Progenitor cell of endocrine pancreas (in vitro differentiated cells): ENCODE measurements around the gene FAM83D. TPM values are rescaled to one million over a fixed set of nuclear protein-coding genes. Genes with fewer than 3 reads are reported as not detected.

Experiments
- DNase-seq: peaks from one replicate; pipeline ENCODE4 v3.0.0; 2021; ENCODE audit warnings: low spot score; ENCODE audit not compliant: unreplicated experiment
- H3K27ac Mint-ChIP-seq: 2 replicates; pipeline ENCODE4 v1.8.0; 2021; ENCODE audit warnings: mild to moderate bottlenecking, moderate library complexity, mixed read lengths
- H3K27me3 Mint-ChIP-seq: 2 replicates; pipeline ENCODE4 v1.8.0; 2021; ENCODE audit warnings: mixed read lengths
- H3K36me3 Mint-ChIP-seq: 2 replicates; pipeline ENCODE4 v1.8.0; 2022; ENCODE audit warnings: mixed read lengths; ENCODE audit not compliant: insufficient read depth
- H3K4me1 Mint-ChIP-seq: 2 replicates; pipeline ENCODE4 v1.8.0; 2021; ENCODE audit warnings: low read depth, mixed read lengths
- H3K4me3 Mint-ChIP-seq: 2 replicates; pipeline ENCODE4 v1.8.0; 2021; ENCODE audit warnings: low read depth, mild to moderate bottlenecking, moderate library complexity, mixed read lengths
- H3K9me3 Mint-ChIP-seq: 2 replicates; pipeline ENCODE4 v1.8.0; 2021; ENCODE audit warnings: low read depth, mixed read lengths
- total RNA-seq: library from RNA; stranded (reverse); gene quantifications from 2 replicates; pipeline ENCODE4 v1.2.1, GENCODE V29; 2021
- TF ChIP-seq, protein P1 (sequence below): fragments of 200-600 bp; sonication (generic); IDR thresholded peaks from one replicate; pipeline ENCODE4 v1.5.0; 2021; ENCODE audit warnings: antibody characterized with exemption, mild to moderate bottlenecking; ENCODE audit not compliant: unreplicated experiment

Gene FAM83D
- total RNA-seq, 1 donor from 2014 or later: 12.6 TPM

DNA sequence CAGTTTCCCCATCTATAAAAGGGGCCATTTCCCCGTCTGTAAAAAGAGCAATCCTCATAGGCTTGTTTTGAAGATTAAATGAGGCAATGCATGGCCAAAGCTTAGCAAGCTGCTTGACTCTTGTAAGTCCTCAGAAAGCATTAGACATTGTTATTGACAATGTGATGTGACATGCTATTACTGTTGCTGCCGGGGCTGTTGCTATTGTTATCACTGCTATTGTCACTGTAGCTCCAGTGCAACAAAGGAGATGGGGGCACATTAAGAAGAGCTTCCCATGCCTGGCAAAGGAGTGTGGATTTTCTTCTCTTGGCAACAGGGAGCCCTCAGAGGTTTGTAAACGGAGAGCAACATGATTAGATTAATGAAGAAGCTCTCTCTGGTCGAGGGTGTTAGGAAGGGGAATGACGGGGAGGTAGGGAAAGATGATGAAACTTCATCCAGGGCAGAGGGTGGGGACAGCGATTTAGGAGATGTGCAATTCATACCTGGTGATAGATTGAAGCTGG is 33.1 kb upstream of the FAM83D start:
- Mint-ChIP-seq H3K4me1 (peaks cover 1% of the 10 kb centered on the region), H3K9me3 (no peaks in the 10 kb centered on the region), H3K27ac (no peak overlapping the region), H3K27me3 (peaks cover 37% of the 10 kb centered on the region), H3K36me3 (no peaks in the 10 kb centered on the region), H3K4me3 (no peak overlapping the region)
- no peak for DNase-seq
- TF ChIP-seq, protein P1, sequence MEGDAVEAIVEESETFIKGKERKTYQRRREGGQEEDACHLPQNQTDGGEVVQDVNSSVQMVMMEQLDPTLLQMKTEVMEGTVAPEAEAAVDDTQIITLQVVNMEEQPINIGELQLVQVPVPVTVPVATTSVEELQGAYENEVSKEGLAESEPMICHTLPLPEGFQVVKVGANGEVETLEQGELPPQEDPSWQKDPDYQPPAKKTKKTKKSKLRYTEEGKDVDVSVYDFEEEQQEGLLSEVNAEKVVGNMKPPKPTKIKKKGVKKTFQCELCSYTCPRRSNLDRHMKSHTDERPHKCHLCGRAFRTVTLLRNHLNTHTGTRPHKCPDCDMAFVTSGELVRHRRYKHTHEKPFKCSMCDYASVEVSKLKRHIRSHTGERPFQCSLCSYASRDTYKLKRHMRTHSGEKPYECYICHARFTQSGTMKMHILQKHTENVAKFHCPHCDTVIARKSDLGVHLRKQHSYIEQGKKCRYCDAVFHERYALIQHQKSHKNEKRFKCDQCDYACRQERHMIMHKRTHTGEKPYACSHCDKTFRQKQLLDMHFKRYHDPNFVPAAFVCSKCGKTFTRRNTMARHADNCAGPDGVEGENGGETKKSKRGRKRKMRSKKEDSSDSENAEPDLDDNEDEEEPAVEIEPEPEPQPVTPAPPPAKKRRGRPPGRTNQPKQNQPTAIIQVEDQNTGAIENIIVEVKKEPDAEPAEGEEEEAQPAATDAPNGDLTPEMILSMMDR: no peak

DNA sequence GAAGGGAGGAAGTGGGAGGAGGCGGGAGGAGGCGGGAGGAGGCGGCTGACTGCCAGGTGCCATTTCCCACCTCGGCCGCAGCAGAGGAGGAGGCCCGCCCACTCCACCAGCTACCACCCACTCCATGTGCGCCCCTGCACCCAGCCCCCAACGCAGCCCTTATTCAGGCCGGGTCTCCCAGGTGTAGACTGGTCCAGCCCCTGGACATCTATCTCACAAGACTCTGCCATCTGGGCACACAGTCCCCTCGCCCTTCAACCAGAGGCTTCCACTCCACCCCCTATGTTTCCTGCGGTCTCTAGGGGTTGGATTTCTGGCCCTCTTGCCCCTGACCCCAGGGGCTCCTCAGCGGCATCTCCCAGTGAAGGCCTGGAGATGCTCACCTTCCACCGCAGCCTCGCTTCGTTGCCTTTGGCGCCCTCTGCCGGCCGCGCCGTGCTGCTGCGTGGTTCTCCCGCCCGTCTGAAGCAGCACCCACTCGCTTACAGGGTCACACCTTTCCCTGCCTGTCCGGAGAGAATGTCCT is 32.6 kb upstream of the FAM83D start:
- TF ChIP-seq, protein P1: peak; percentile 98
- Mint-ChIP-seq H3K27me3 (peaks cover 37% of the 10 kb centered on the region), H3K9me3 (no peaks in the 10 kb centered on the region), H3K4me1 (peaks cover 1% of the 10 kb centered on the region), H3K4me3 (no peak overlapping the region), H3K36me3 (no peaks in the 10 kb centered on the region), H3K27ac (no peak overlapping the region)
- DNase-seq: peak; percentile 71

DNA sequence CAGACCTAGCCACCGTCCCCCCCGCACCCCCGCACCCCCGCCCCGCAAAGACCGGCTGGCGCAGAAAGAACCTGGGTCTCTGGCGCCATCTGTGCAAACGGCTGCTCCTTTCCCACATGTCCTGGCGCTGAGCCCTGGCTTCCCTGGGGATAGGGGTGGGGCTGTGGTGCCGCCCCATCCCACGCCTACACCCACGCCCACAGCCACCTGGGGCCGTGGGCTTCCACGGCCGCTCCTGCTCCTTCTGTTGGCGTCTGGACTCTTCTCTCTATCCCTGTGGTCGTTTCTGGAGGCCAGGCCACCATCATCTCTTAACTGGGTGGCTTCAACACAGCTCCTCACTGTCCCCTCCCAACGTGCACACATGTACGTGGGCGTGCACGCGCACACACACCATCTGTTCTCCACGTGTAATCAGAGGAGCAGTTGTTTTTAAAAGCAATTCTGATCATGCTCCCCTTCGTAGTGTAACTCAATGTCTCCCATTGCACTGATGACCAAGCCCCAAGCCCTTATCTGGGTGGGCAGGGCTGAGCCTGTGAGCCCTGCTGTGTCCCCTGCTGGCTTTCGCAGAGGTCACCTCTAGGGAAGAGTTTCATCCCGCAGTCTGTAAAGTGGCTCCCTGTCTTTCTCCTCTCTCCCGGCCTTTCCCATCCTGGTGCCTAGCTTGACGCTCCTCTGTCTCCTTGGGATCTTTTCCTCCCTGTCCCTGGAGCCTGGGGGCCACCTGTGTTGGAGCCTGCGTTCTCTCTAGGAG is 31.9 kb upstream of the FAM83D start:
- Mint-ChIP-seq H3K9me3 (no peaks in the 10 kb centered on the region), H3K27me3 (peaks cover 37% of the 10 kb centered on the region), H3K4me3 (no peak overlapping the region), H3K4me1 (peaks cover 1% of the 10 kb centered on the region), H3K36me3 (no peaks in the 10 kb centered on the region), H3K27ac (peak overlapping the region; percentile 80)
- no peak for DNase-seq
- TF ChIP-seq, protein P1: peak; percentile 9

DNA sequence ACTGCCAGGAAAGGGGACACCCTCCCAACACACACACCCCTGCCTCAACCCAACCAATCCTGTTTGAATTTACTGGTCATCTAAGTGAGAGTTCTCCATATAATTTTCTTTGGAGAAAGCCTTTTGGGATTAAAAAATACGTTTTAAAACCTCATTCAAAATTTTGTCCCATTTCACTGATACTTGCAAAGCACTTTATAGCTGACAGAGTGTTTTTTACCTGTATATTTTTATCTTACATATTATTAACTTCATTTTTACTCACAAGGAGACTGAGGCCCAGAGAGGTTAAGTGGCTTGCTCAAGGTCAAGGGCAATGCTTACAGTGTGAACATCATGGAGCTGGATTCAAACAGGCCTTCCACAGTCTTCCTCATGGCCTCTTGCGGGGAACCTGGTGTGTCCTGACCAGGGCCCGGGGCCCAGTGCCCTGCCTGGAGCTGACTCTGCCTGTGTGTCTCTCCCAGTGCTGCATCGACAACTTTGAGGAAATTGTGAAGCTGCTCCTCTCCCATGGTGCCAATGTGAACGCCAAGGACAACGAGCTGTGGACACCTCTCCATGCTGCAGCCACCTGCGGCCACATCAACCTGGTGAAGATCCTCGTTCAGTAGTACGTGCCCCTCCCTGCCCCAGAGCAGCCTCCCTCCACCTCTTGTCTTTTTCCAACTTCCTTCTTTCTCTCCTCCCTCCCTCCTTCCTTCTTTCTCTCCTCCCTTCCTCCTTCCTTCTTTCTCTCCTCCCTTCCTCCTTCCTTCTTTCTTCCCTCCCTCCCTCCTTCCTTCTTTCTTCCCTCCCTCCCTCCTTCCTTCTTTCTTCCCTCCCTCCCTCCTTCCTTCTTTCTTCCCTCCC is 30.9 kb upstream of the FAM83D start:
- no peak overlapping the region for H3K27ac Mint-ChIP-seq
- TF ChIP-seq, protein P1: no peak
- H3K4me1 Mint-ChIP-seq: peaks cover 1% of the 10 kb centered on the region
- no peaks in the 10 kb centered on the region for H3K36me3 Mint-ChIP-seq
- H3K4me3 Mint-ChIP-seq: no peak overlapping the region
- H3K27me3 Mint-ChIP-seq: peaks cover 35% of the 10 kb centered on the region
- no peaks in the 10 kb centered on the region for H3K9me3 Mint-ChIP-seq
- no peak for DNase-seq

DNA sequence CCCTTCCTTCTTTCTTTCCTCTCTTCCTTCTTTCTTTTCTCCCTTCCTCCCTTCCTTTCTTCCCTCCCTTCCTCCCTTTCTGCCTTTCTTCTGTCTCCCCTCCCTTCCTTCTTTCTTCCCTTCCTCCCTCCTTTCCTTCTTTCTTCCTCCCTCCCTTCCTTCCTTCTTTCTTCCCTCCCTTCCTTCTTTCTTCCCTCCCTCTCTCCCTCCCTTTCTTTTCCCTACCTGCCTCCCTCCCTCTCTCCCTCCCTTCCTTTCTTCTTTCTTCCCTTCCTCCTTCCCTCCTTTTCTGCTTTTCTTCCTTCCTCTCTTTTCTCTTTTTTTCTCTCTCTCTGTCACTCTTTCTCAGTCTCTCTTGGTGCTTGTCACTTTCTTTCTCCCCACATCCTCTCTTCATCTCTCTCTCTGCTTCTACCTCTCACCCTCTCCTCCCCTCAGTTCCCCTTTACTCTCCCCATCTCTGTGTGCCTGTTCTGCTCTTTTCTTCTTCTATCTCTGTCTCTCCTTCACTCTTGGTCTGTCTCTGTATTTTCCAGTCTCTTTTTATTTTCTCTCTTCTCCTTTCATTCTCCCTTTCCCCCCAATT is 30.1 kb upstream of the FAM83D start:
- no peak overlapping the region for H3K4me3 Mint-ChIP-seq
- TF ChIP-seq, protein P1: no peak
- no peaks in the 10 kb centered on the region for H3K9me3 Mint-ChIP-seq
- no peak overlapping the region for H3K27ac Mint-ChIP-seq
- no peaks in the 10 kb centered on the region for H3K36me3 Mint-ChIP-seq
- H3K4me1 Mint-ChIP-seq: peaks cover 1% of the 10 kb centered on the region
- peaks cover 35% of the 10 kb centered on the region for H3K27me3 Mint-ChIP-seq
- no peak for DNase-seq
